ENCODE measurements around the gene ADCK1.
"Not testable (repeated sequence)": the region's sequence is repeated elsewhere in the genome, so short reads cannot be mapped to it uniquely, and the experiment has no call there.

Gene ADCK1

DNA sequence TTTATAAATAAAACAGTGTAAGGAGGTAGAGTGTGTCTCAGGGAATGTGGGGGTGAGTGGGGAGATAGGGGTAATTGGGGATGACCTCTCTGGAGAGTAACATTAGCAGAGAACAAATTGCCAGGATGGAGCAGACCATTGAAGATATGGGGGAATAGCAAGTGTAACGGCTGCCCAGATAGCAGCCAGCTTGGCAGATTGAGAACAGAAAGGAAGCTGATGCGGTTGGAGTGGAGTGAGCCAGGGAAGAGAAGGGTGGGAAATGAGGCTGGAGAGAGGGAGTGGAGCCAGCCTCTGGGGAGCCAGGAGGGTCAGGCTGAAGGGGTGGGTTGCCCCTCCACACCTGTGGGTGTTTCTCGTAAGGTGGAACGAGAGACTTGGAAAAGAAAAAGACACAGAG is 5.6 kb upstream of the ADCK1 start:
- TF ChIP-seq, protein P1, sequence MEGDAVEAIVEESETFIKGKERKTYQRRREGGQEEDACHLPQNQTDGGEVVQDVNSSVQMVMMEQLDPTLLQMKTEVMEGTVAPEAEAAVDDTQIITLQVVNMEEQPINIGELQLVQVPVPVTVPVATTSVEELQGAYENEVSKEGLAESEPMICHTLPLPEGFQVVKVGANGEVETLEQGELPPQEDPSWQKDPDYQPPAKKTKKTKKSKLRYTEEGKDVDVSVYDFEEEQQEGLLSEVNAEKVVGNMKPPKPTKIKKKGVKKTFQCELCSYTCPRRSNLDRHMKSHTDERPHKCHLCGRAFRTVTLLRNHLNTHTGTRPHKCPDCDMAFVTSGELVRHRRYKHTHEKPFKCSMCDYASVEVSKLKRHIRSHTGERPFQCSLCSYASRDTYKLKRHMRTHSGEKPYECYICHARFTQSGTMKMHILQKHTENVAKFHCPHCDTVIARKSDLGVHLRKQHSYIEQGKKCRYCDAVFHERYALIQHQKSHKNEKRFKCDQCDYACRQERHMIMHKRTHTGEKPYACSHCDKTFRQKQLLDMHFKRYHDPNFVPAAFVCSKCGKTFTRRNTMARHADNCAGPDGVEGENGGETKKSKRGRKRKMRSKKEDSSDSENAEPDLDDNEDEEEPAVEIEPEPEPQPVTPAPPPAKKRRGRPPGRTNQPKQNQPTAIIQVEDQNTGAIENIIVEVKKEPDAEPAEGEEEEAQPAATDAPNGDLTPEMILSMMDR (IDR thresholded peaks at IDR 0.05; ENCODE audit: low read length, missing control alignments): no peak
- no peak for DNase-seq (ENCODE audit: low read depth)

DNA sequence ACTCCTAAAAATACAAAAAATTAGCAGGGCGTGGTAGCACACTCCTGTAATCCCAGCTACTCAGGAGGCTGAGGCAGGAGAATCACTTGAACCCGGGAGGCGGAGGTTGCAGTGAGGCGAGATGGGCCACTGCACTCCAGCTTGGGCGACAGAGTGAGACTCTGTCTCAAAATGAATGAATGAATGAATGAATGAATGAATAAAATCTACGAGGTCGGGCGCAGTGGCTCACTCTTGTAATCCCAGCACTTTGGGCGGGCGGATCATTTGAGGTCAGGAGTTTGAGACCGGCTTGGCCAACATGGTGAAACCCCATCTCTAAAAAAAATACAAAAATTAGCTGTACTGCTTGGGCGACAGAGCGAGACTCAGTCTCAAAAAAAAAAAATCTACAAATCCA is 453 bp upstream of the ADCK1 start:
- not testable (repeated sequence) for DNase-seq (ENCODE audit: low read depth)
- H3K4me3 ChIP-seq (replicated peaks; ENCODE audit: low read depth, low read length): peak overlapping the region; percentile 68

More for the DNA sequence above, 5.6 kb upstream of the ADCK1 start:
- no peak overlapping the region for H3K4me3 ChIP-seq (replicated peaks; ENCODE audit: low read depth, low read length)

- peak overlapping the region; percentile 68 for H3K4me3 ChIP-seq (replicated peaks; ENCODE audit: low read depth, low read length)
- no peak for DNase-seq (ENCODE audit: low read depth)
- TF ChIP-seq, protein P1 (IDR thresholded peaks at IDR 0.05; ENCODE audit: low read length, missing control alignments): no peak
Measured at GRCh38 chr14:77800814-77801213, 905 bp downstream of the ADCK1 start.

GRCh38 chr14:77804592-77804991 is 4.7 kb downstream of the ADCK1 start:
- DNase-seq (ENCODE audit: low read depth): peak; percentile 10

GRCh38 chr14:77805706-77806105 is 5.8 kb downstream of the ADCK1 start:
- H3K4me3 ChIP-seq (replicated peaks; ENCODE audit: low read depth, low read length): no peak overlapping the region
- TF ChIP-seq, protein P1 (IDR thresholded peaks at IDR 0.05; ENCODE audit: low read length, missing control alignments): no peak
- no peak for DNase-seq (ENCODE audit: low read depth)

More at GRCh38 chr14:77804592-77804991, 4.7 kb downstream of the ADCK1 start:
- TF ChIP-seq, protein P1 (IDR thresholded peaks at IDR 0.05; ENCODE audit: low read length, missing control alignments): peak; percentile 25
- H3K4me3 ChIP-seq (replicated peaks; ENCODE audit: low read depth, low read length): no peak overlapping the region

DNA sequence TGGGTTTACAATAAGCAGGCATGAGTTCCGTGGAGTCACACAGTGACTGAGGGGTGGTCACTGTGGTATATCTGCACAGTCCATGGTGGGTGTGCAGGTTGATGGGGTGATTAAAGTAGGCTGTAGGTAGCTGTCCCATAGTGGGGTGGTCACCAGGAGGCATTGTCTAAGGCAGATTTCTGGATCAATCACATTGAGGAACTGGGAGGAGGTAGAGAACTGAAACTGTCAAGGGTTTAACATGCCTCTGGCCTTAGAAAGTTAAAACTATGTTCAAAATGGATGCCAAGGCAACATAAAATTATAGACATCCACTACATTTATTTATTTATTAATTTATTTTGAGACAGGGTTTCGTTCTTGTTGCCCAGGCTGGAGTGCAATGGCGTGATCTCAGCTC is 8.3 kb downstream of the ADCK1 start:
- TF ChIP-seq, protein P1 (IDR thresholded peaks at IDR 0.05; ENCODE audit: low read length, missing control alignments): no peak
- no peak overlapping the region for H3K4me3 ChIP-seq (replicated peaks; ENCODE audit: low read depth, low read length)
- no peak for DNase-seq (ENCODE audit: low read depth)

DNA sequence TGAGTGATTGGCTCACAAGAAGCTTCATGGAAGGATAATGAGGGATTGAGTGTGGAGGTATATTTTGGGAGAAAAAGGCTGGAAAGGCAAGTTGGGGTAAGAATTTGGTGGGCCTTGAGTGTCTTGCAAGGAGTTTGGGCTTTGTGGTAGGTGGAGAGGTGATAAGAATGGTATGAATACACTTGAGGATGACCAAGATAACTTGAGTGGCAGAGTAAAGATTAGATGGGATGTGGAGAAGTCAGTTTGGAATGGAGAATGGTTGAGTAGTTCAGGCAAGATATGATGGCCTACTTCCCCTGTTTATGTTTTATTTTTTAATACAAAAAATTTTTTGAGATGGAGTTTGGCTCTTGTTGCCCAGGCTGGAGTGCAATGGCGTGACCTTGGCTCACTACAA is 9.1 kb downstream of the ADCK1 start:
- no peak for DNase-seq (ENCODE audit: low read depth)
- TF ChIP-seq, protein P1 (IDR thresholded peaks at IDR 0.05; ENCODE audit: low read length, missing control alignments): no peak

More for the DNA sequence above, 9.1 kb downstream of the ADCK1 start:
- H3K4me3 ChIP-seq (replicated peaks; ENCODE audit: low read depth, low read length): no peak overlapping the region

Measured in fibroblast of pulmonary artery (primary cell).